GM12892 (cell line): ENCODE results near the gene NOS3.

Experiments used
- DNase-seq: peaks from one replicate; pipeline ENCODE4 v3.0.0; 2011; ENCODE audit not compliant: insufficient read length
- FAIRE-seq: peaks from 2 replicates; lab custom pipeline; 2011; peaks lifted over from hg19 to GRCh38; lab: Jason Lieb, UNC
- POLR2A ChIP-seq: IDR thresholded peaks from 2 replicates; pipeline ENCODE4 v1.6.1; 2011; ENCODE audit warnings: low read depth, low read length, control low read depth
- POLR2AphosphoS5 ChIP-seq: IDR thresholded peaks from 2 replicates; pipeline ENCODE4 v1.6.1; 2011; ENCODE audit warnings: low read depth, low read length, control low read depth
- TAF1 ChIP-seq: IDR thresholded peaks from 2 replicates; pipeline ENCODE4 v1.6.1; 2011; ENCODE audit warnings: low read depth, mild to moderate bottlenecking, control low read depth, low read length, borderline replicate concordance

NOS3 gene

GRCh38 chr7:151057989-151058780, 67.4 kb downstream of the NOS3 start:
- peak; percentile 41; the same call in 1 of the 2 replicates for TF ChIP-seq POLR2A
- no peak for TF ChIP-seq POLR2AphosphoS5
- FAIRE-seq (peak; percentile 95), DNase-seq (peak; percentile 99)

- DNase-seq (no peak), FAIRE-seq (peak; percentile 27)
- no peak for TF ChIP-seq POLR2AphosphoS5
- no peak for TF ChIP-seq TAF1
- no peak for TF ChIP-seq POLR2A
Measured at GRCh38 chr7:151058781-151059366, 68.1 kb downstream of the NOS3 start.

- DNase-seq (peak; percentile 96), FAIRE-seq (peak; percentile 86)
- TF ChIP-seq POLR2A (peak; percentile 35; the same call in 1 of the 2 replicates), POLR2AphosphoS5 (no peak), TAF1 (no peak)
Measured at GRCh38 chr7:151059367-151060112, 68.7 kb downstream of the NOS3 start, which contains the start of gene SLC4A2. SLC4A2 (plus strand) TSS chr7:151059589; CDS start chr7:151061988, 2,399 bp downstream.

GRCh38 chr7:151060113-151060415, 69.2 kb downstream of the NOS3 start:
- TF ChIP-seq POLR2AphosphoS5 (no peak), POLR2A (no peak), TAF1 (no peak)
- DNase-seq (no peak), FAIRE-seq (no peak)

- DNase-seq (no peak), FAIRE-seq (no peak)
- no peak for TF ChIP-seq POLR2AphosphoS5
- no peak for TF ChIP-seq POLR2A
Measured at GRCh38 chr7:151060416-151061212, 69.8 kb downstream of the NOS3 start.

GRCh38 chr7:151061213-151062110, 70.6 kb downstream of the NOS3 start:
- DNase-seq (no peak), FAIRE-seq (no peak)
- no peak for TF ChIP-seq POLR2AphosphoS5
- no peak for TF ChIP-seq POLR2A
- no peak for TF ChIP-seq TAF1

GRCh38 chr7:151062111-151062398, 71.2 kb downstream of the NOS3 start:
- FAIRE-seq (no peak), DNase-seq (no peak)
- TF ChIP-seq TAF1 (no peak), POLR2AphosphoS5 (no peak), POLR2A (no peak)

- TF ChIP-seq POLR2A (no peak), POLR2AphosphoS5 (no peak), TAF1 (no peak)
- FAIRE-seq (no peak), DNase-seq (no peak)
Measured at GRCh38 chr7:151062399-151063211, 71.8 kb downstream of the NOS3 start.

- no peak for FAIRE-seq
- DNase-seq: no peak
- TF ChIP-seq POLR2A: no peak
- no peak for TF ChIP-seq POLR2AphosphoS5
- no peak for TF ChIP-seq TAF1
Measured at GRCh38 chr7:151063212-151063561, 72.4 kb downstream of the NOS3 start.
